GM08714 (cell line): ENCODE measurements around the gene GGCT.
"Not testable (repeated sequence)": the region's sequence is repeated elsewhere in the genome, so short reads cannot be mapped to it uniquely, and the experiment has no call there.

Experiments
- H3K4me3 ChIP-seq: fragments of 200-500 bp; sonication (Bioruptor generic); 2 replicates; pipeline ENCODE4 v1.5.1; 2014; ENCODE audit warnings: mild to moderate bottlenecking, low read length, inconsistent platforms
- ZNF274 ChIP-seq: IDR thresholded peaks from 2 replicates; pipeline ENCODE4 v1.6.1; 2012; ENCODE audit warnings: mild to moderate bottlenecking, low read depth, low read length

GGCT gene

GRCh38 chr7:30505174-30505697 lies 607 bp upstream of the GGCT start:
- no peak for TF ChIP-seq ZNF274
- peak overlapping the region; percentile 63 for H3K4me3 ChIP-seq

- TF ChIP-seq ZNF274 = no peak
- H3K4me3 ChIP-seq = peak overlapping the region; percentile 92
Measured at GRCh38 chr7:30503274-30504212, 1.1 kb downstream of the GGCT start.

DNA sequence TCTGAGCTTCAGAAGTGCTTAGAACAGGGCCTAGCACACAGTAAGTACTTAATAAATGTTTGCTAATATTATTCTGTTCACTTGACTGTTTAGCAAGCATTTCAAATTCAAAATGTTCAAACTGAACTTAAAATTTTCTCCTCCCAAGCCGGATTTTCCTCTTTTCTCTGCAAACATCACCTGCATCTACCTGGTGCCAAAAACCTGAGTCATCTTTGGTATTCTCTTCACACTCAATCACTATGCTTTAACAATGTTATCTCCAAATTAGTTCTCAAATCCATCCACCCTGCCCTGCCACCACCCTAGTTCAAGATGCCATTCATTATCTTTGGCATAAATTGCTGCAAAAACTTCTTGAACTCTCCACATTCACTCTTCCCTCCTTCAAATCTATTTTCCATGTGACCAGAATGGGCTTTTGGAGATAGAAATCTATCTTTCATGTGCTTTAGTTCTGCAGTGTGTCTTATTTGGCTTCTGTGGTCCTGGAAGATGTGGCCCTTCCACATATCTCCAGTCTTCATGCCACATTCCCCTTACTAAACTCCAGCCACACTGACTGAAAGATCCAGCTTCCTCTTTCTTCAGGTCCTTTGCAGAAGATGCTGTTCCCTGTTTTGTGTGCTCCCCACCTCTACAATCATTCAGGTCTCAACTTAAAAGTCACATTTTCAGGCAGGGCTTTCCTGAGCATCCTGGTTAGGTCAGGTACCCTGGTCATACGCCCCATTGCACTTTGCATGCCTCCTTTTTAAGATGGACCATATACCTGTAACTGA lies 2.0 kb downstream of the GGCT start:
- H3K4me3 ChIP-seq = peak overlapping the region; percentile 92; the same call in 1 of the 2 replicates
- TF ChIP-seq ZNF274 = no peak

DNA sequence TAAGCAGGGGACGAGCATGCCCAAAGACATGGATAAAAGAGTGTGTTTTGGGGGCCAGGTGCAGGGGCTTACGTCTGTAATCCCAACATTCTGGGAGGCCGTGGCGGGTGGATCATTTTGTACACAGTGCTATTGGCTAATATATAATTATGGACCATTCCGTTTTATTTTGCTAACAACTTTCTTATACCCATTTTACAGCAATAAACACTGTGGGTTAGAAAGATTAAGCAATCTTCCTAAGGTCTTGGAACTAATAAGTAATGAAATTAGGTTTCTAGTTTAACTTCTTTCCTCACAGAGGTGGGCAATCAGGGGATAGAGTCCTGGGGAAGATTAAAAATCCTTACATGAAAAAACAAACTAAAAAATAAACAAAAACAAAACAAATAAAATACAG lies 3.4 kb downstream of the GGCT start:
- no peak for TF ChIP-seq ZNF274
- no peak overlapping the region for H3K4me3 ChIP-seq

DNA sequence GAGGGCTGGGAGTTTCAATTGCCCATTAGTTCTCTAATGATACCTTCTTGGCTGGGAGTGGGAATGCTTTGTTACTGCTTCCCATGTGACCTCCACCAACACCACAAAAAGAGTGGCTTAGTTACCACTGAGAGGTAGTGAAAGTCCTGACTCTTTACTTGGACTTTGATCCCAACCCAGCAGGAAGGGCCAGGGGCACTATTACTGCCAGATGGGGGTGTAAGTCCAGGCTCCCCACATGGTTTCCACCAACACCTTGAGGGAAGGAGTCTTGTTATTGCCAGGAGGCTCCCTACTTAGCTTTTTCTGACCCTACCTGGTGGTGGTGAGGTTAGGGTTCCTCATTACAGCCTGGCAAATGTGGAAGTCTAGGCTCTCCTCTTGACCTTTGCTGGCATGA lies 11.4 kb downstream of the GGCT start:
- TF ChIP-seq ZNF274 = no peak
- no peak overlapping the region for H3K4me3 ChIP-seq

- TF ChIP-seq ZNF274 = no peak
- no peak overlapping the region for H3K4me3 ChIP-seq
Measured at GRCh38 chr7:30491417-30491816, 13.2 kb downstream of the GGCT start.

GRCh38 chr7:30487371-30487770 lies 17.3 kb downstream of the GGCT start:
- H3K4me3 ChIP-seq = no peak overlapping the region
- no peak for TF ChIP-seq ZNF274

DNA sequence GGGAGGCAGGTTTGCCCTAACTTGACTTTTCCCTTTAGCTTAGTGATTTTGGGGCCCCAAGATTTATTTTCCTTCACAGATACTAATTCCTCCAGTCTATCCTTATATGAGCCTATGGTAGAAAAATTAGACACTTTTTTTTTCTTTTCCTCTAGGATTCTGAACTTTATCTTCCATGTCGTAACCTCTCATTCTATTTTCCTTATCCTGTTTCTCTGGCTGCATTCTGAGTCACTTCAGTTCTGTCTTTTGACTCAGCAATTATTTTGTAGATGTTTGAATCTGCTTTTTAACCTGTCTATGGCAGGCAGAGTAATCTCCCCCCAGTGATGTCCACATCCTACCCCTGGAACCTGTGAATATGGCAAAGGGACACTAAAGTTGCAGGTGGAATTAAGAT lies 19.0 kb downstream of the GGCT start:
- TF ChIP-seq ZNF274 = no peak

DNA sequence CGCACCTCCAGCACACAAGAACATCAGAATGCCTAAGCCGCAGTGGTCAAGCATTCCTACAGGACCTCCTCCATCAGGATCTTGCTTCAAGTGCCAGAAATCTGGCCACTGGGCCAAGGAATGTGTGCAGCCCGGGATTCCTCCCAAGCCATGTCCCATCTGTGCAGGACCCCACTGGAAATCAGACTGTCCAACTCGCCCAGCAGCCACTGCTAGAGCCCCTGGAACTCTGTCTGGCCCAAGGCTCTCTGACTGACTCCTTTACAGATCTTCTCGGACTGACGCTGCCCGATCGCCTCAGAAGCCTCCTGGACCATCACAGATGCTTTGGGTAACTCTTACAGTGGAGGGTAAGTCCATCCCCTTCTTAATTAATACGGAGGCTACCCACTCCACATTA lies 23.2 kb downstream of the GGCT start:
- not testable (repeated sequence) for H3K4me3 ChIP-seq

More for the DNA sequence above, 19.0 kb downstream of the GGCT start:
- H3K4me3 ChIP-seq = no peak overlapping the region

DNA sequence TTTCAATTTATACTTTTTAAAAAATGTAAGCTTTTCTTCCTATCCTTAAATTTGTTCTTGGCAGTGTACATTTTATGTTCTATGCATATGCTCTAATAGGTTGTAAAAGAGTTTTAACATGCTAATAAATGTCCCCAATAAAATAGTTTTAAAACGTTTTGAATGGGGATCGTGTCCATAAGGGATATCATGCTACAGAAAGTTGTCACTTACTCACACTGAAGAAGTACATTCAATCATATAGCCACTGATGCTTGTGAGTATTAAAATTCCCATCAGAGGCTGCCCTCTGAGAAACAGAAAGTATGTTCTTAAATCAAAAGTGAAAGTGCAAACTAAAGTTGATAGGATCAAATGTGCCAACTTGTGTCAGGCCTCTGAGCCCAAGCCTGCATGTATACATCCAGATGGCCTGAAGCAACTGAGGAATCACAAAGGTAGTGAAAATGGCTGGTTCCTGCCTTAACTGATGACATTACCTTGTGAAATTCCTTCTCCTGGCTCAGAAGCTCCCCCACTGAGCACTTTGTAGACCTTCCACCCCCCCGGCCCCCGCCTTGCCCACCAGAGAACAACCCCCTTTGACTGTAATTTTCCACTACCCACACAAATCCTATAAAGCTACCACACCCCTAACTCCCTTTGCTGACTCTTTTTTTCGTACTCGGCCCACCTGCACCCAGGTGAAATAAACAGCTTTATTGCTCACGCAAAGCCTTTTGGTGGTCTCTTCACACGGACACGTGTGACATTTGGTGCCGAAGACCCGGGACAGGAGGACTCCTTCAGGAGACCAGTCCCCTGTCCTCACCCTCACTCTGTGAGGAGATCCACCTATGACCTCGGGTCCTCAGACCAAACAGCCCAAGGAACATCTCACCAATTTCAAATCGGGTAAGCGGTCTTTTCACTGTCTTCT lies 25.2 kb downstream of the GGCT start:
- TF ChIP-seq ZNF274 = no peak
- peak overlapping the region; percentile 62; the same call in 1 of the 2 replicates for H3K4me3 ChIP-seq

GRCh38 chr7:30478349-30479201 lies 26.1 kb downstream of the GGCT start, which contains the start of gene NOD1:
TSS of gene NOD1 (minus strand) at chr7:30478784. CDS start at chr7:30456921, 21,863 bp downstream.
- H3K4me3 ChIP-seq = peak within 1 kb of the TSS; percentile 62
- no peak for TF ChIP-seq ZNF274

DNA sequence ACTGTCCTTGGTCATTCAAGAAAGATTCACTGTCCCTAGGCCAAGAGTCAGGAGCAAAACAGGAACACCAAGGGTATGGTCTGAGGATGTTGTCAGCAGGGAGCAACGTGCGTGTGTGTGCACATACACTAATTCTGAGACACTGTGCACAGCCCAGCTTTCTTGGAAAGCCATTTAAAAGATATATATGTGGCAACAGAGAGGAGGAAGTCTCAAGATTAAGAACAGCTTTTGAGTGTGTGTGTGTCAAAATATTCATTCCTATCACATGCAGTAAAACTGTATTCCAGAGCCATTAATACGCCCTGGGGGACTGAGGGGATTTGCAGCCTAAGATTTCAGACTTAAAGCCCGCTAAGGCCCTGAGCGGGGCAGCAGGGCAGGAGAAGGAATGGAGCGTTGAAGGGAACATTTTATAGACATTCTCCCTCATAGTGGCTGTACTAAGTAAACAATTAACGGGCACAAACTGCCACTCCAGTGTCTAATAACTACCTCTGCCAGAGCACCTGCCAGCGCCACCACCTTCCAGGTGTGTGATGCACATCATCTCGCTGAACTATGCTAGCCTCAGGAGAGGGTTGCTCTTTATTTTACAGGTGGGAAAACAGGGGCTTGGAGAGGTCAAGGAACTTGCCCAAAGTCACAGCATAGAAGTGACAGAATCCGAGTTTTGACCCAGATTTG lies 28.0 kb downstream of the GGCT start:
- H3K4me3 ChIP-seq = no peak overlapping the region
- TF ChIP-seq ZNF274 = no peak
